H1 (cell line): ENCODE results near the gene ADCY1. TPM values are rescaled to one million over a fixed set of nuclear protein-coding genes. Genes with fewer than 3 reads are reported as not detected.

Source experiments
- CTCF ChIA-PET: fragments of 300-600 bp; sonication (Branson Sonifier 250); formaldehyde crosslinking; loops from one replicate; lab custom pipeline; 2021; ENCODE audit not compliant: partially characterized antibody; lab: Charles Lee
- POLR2A ChIA-PET: fragments of 300-600 bp; sonication (Branson Sonifier 250); formaldehyde crosslinking; loops from one replicate; lab custom pipeline; 2021; ENCODE audit warnings: inconsistent platforms; ENCODE audit not compliant: partially characterized antibody; lab: Charles Lee
- DNase-seq, 2 experiments: peaks; one replicate each; pipeline versions ENCODE4 v3.0.0 to v3.0.0-alpha.2; 2010 to 2022; ENCODE audit warnings: low spot score in 2 of 2, low read depth in 1 of 2, mixed read lengths in 1 of 2
- FAIRE-seq: peaks from 2 replicates; lab custom pipeline; 2011; peaks lifted over from hg19 to GRCh38; lab: Jason Lieb, UNC
- H2AFZ ChIP-seq: 2 replicates; pipeline ENCODE4 v1.8.1; 2012; ENCODE audit warnings: low read length, inconsistent platforms
- H2AK5ac ChIP-seq: 2 replicates; pipeline ENCODE4 v1.6.1; 2013; ENCODE audit warnings: low read depth, low read length
- H2BK120ac ChIP-seq: replicated peaks from 2 replicates; pipeline ENCODE3; 2013; ENCODE audit warnings: low read depth, low read length, inconsistent platforms
- H2BK12ac ChIP-seq: 2 replicates; pipeline ENCODE4 v1.6.1; 2013; ENCODE audit warnings: low read depth, low read length
- H2BK15ac ChIP-seq: 2 replicates; pipeline ENCODE4 v1.6.1; 2013; ENCODE audit warnings: low read length
- H2BK20ac ChIP-seq: 2 replicates; pipeline ENCODE4 v1.6.1; 2013; ENCODE audit warnings: low read length
- H2BK5ac ChIP-seq: 2 replicates; pipeline ENCODE4 v1.6.1; 2013; ENCODE audit warnings: low read depth, low read length
- H3K14ac ChIP-seq: 2 replicates; pipeline ENCODE4 v1.6.1; 2013; ENCODE audit warnings: inconsistent platforms; ENCODE audit not compliant: insufficient read length
- H3K18ac ChIP-seq: 2 replicates; pipeline ENCODE4 v1.6.1; 2013; ENCODE audit warnings: low read length; ENCODE audit errors: extremely low read depth
- H3K23ac ChIP-seq: 2 replicates; pipeline ENCODE4 v1.6.1; 2013; ENCODE audit warnings: inconsistent platforms; ENCODE audit not compliant: insufficient read length
- H3K23me2 ChIP-seq: 2 replicates; pipeline ENCODE4 v1.6.1; 2013; ENCODE audit warnings: low read depth, low read length
- H3K27ac ChIP-seq: 2 replicates; pipeline ENCODE4 v1.6.1; 2011; ENCODE audit warnings: low read depth, low read length, inconsistent platforms
- H3K27me3 ChIP-seq, 4 experiments: replicated peaks in 1 of 4; 1 replicate in 1 of 4; 2 replicates in 3 of 4; pipeline versions ENCODE4 v1.6.1 to v1.8.1; 2011 to 2013; ENCODE audit warnings: low read length in 3 of 4, mild to moderate bottlenecking in 3 of 4, inconsistent platforms in 2 of 4, mixed read lengths in 2 of 4, moderate library complexity in 1 of 4; ENCODE audit not compliant: control insufficient read depth in 3 of 4, insufficient read depth in 3 of 4; ENCODE audit errors: extremely low read depth in 1 of 4
- H3K36me3 ChIP-seq, 4 experiments: 2 replicates each; pipeline versions ENCODE4 v1.6.1 to v1.8.1; 2011 to 2013; ENCODE audit warnings: mild to moderate bottlenecking in 4 of 4, low read length in 3 of 4, moderate library complexity in 2 of 4, control low read depth in 1 of 4, inconsistent platforms in 1 of 4; ENCODE audit not compliant: insufficient read depth in 4 of 4, control insufficient read depth in 2 of 4
- H3K4ac ChIP-seq: replicated peaks from 2 replicates; pipeline ENCODE3; 2013; ENCODE audit warnings: low read length, low read depth, mixed read lengths, inconsistent platforms; ENCODE audit not compliant: insufficient read length
- H3K4me1 ChIP-seq, 4 experiments: replicated peaks in 1 of 4; 1 replicate in 1 of 4; 2 replicates in 3 of 4; pipeline versions ENCODE4 v1.6.1 to v1.8.1; 2011 to 2013; ENCODE audit warnings: low read length in 3 of 4, inconsistent platforms in 2 of 4, mixed read lengths in 1 of 4; ENCODE audit not compliant: insufficient read depth in 4 of 4, control insufficient read depth in 3 of 4
- H3K4me2 ChIP-seq, 2 experiments: 2 replicates each; pipeline versions ENCODE4 v1.6.1 to v1.8.1; 2011 to 2013; ENCODE audit warnings: low read depth in 2 of 2, low read length in 2 of 2, control low read depth in 1 of 2, inconsistent platforms in 1 of 2, mild to moderate bottlenecking in 1 of 2; ENCODE audit not compliant: insufficient read depth in 1 of 2
- H3K4me3 ChIP-seq, 4 experiments: fragments of 200-600, 300-600 bp in 1 of 4; sonication (generic), shearing (Covaris generic), sonication (Bioruptor Twin) in 1 of 4; 2 replicates each; pipeline versions ENCODE4 v1.5.1 to v1.8.1; 2011 to 2016; ENCODE audit warnings: low read length in 4 of 4, low read depth in 3 of 4, control low read depth in 2 of 4, inconsistent platforms in 2 of 4, mild to moderate bottlenecking in 2 of 4, mixed read lengths in 1 of 4, moderate library complexity in 1 of 4; ENCODE audit not compliant: insufficient read depth in 2 of 4; ENCODE audit errors: extremely low read depth in 1 of 4
- H3K56ac ChIP-seq: replicated peaks from 2 replicates; pipeline ENCODE3; 2013; ENCODE audit warnings: low read depth, mild to moderate bottlenecking, mixed read lengths, low read length, inconsistent platforms; ENCODE audit not compliant: insufficient read length
- H3K79me1 ChIP-seq: 2 replicates; pipeline ENCODE4 v1.6.1; 2013; ENCODE audit warnings: low read depth, low read length, control low read depth
- H3K79me2 ChIP-seq, 2 experiments: 2 replicates each; pipeline versions ENCODE4 v1.6.1 to v1.8.1; 2012 to 2013; ENCODE audit warnings: low read length in 2 of 2, mild to moderate bottlenecking in 2 of 2, inconsistent platforms in 1 of 2; ENCODE audit not compliant: insufficient read depth in 2 of 2, control insufficient read depth in 1 of 2
- H3K9ac ChIP-seq, 4 experiments: replicated peaks in 1 of 4; 1 replicate in 1 of 4; 2 replicates in 3 of 4; pipeline versions ENCODE4 v1.6.1 to v1.8.1; 2011 to 2013; ENCODE audit warnings: low read depth in 3 of 4, low read length in 3 of 4, control low read depth in 2 of 4, mild to moderate bottlenecking in 2 of 4, moderate library complexity in 2 of 4, inconsistent platforms in 1 of 4; ENCODE audit errors: extremely low read depth in 1 of 4
- H3K9me3 ChIP-seq, 2 experiments: 2 replicates each; pipeline versions ENCODE4 v1.6.1 to v1.8.1; 2012 to 2013; ENCODE audit warnings: mild to moderate bottlenecking in 2 of 2, moderate library complexity in 2 of 2, control low read depth in 1 of 2, inconsistent platforms in 1 of 2, low read depth in 1 of 2, low read length in 1 of 2, mixed read lengths in 1 of 2; ENCODE audit not compliant: insufficient read depth in 2 of 2
- H4K20me1 ChIP-seq, 2 experiments: replicated peaks in 1 of 2; 2 replicates each; pipeline versions ENCODE3 to v1.8.1; 2011 to 2013; ENCODE audit warnings: inconsistent platforms in 2 of 2, low read length in 2 of 2, mild to moderate bottlenecking in 1 of 2; ENCODE audit not compliant: insufficient read depth in 2 of 2, control insufficient read depth in 1 of 2
- H4K5ac ChIP-seq: 2 replicates; pipeline ENCODE4 v1.6.1; 2013; ENCODE audit warnings: low read length, low read depth, mixed read lengths, inconsistent platforms; ENCODE audit not compliant: insufficient read length
- H4K8ac ChIP-seq: 2 replicates; pipeline ENCODE4 v1.8.0; 2013; ENCODE audit warnings: mild to moderate bottlenecking, moderate library complexity, low read length, inconsistent platforms; ENCODE audit not compliant: insufficient read depth; ENCODE audit errors: extremely low read depth
- H4K91ac ChIP-seq: replicated peaks from 2 replicates; pipeline ENCODE3; 2013; ENCODE audit warnings: low read length, mixed read lengths, inconsistent platforms; ENCODE audit not compliant: insufficient read length
- CBX8 ChIP-seq: fragments of 300-800, 300-1000 bp; sonication (generic); IDR thresholded peaks from 2 replicates; pipeline ENCODE4 v1.7.1; 2016; ENCODE audit warnings: low read depth, low read length, borderline replicate concordance
- HDAC6 ChIP-seq: IDR thresholded peaks from one replicate; pipeline ENCODE4 v1.7.1; 2012; ENCODE audit warnings: low read depth, mild to moderate bottlenecking, inconsistent platforms, low read length, moderate library complexity
- NANOG ChIP-seq: IDR thresholded peaks from 2 replicates; pipeline ENCODE4 v1.6.1; 2011; ENCODE audit warnings: low read length, low read depth, mild to moderate bottlenecking, inconsistent platforms; ENCODE audit not compliant: insufficient read depth, poor library complexity, severe bottlenecking
- SIN3A ChIP-seq, 2 experiments: IDR thresholded peaks in 1 of 2; conservative IDR thresholded peaks in 1 of 2; 2 replicates each; pipeline ENCODE4 v1.6.1; 2011 to 2012; ENCODE audit warnings: low read length in 2 of 2, improper control_type of control experiment in 1 of 2, low read depth in 1 of 2, mild to moderate bottlenecking in 1 of 2
- WGBS, 2 experiments: shearing (Covaris generic) in 1 of 2; methylation state at CpG; one replicate each; pipeline versions ENCODE4 v1.1.6 to v1.1.7; 2013 to 2015; ENCODE audit warnings: low lambda C conversion rate in 2 of 2, mixed read lengths in 2 of 2, inconsistent platforms in 1 of 2, low coverage in 1 of 2, missing lambda C conversion rate in 1 of 2; ENCODE audit not compliant: insufficient replicate concordance in 2 of 2, insufficient coverage in 1 of 2, insufficient read length in 1 of 2; ENCODE audit errors: extremely low coverage in 1 of 2, missing lambda C conversion rate in 1 of 2; 5-methylcytosine and 5-hydroxymethylcytosine counted together
- polyA plus RNA-seq, 7 experiments: library from polyadenylated mRNA; depleted of rRNA in 3 of 7; stranded (reverse) in 5 of 7; unstranded in 2 of 7; fragments of >200 nt in 5 of 7; fragments of 200-250 nt in 2 of 7; gene quantifications; 1 replicate in 5 of 7; 2 replicates in 1 of 7; 4 replicates in 1 of 7; pipeline versions ENCODE4 v1.2.1 to v1.2.3, GENCODE V29; 2011 to 2013; ENCODE audit warnings: missing spikeins in 2 of 7, mixed read lengths in 2 of 7
- total RNA-seq: library from RNA; stranded (reverse); fragmentation: NEBNext Ultra II Directional; extraction: Animal tissue kit (Norgen Biotek cat#: 25700); gene quantifications from 2 replicates; pipeline ENCODE4 v1.2.1, GENCODE V29; 2021

The ADCY1 gene
- total and polyA plus RNA-seq, 2 of the 8 experiments (the other 6 are each of a cell fraction or from before 2014, with no cell fraction given), result 7.9 to 26.9 TPM

GRCh38 chr7:45658716-45659495 lies 84.7 kb downstream of the ADCY1 start:
- H3K4me2 ChIP-seq, result no peak overlapping the region
- H4K91ac ChIP-seq, result no peak overlapping the region
- H3K79me1 ChIP-seq, result no peaks in the 10 kb centered on the region; the same call in none of the 2 replicates
- H4K8ac ChIP-seq, result no peak overlapping the region
- no peak overlapping the region for H3K14ac ChIP-seq
- H3K27ac ChIP-seq, result no peak overlapping the region
- H3K36me3 ChIP-seq, result no peaks in the 10 kb centered on the region
- ChIA-PET CTCF (interaction anchor here (0.6 to 1.1 kb wide), 4 partner anchors 12 to 274 kb away, joined by 3 to 6 read pairs (median 4); no protein-coding TSS in a partner anchor), POLR2A (no interaction called here)
- H3K4me3 ChIP-seq, result no peak overlapping the region
- no peak overlapping the region for H3K56ac ChIP-seq
- H2BK120ac ChIP-seq, result no peak overlapping the region
- H3K79me2 ChIP-seq, result no peaks in the 10 kb centered on the region
- H3K23me2 ChIP-seq, result no peaks in the 10 kb centered on the region
- no peak overlapping the region for H3K18ac ChIP-seq
- H2BK5ac ChIP-seq, result peak overlapping the region; percentile 71; the same call in 1 of the 2 replicates
- H2AFZ ChIP-seq, result no peak overlapping the region
- peaks cover 3 to 6% of the 10 kb centered on the region in 2 experiments for H4K20me1 ChIP-seq
- H3K27me3 ChIP-seq, result no peaks in the 10 kb centered on the region
- no peak for TF ChIP-seq SIN3A (conservative IDR thresholded peaks at IDR 0.05 in 1 of 2, IDR thresholded peaks at IDR 0.05 in 1 of 2; ENCODE audit: low read depth in 1 of 2, low read length in 2 of 2)
- TF ChIP-seq CBX8, result no peak
- no peak for TF ChIP-seq NANOG
- TF ChIP-seq HDAC6, result no peak
- H3K9me3 ChIP-seq, result no peaks in the 10 kb centered on the region
- no peak overlapping the region for H4K5ac ChIP-seq
- 94% methylated on average over 16 of the region's 16 CpGs; no CpG with 5 or more reads in 1 of the 2 experiments for WGBS, 2 experiments
- no peak overlapping the region for H2AK5ac ChIP-seq
- FAIRE-seq (no peak), DNase-seq (peak in 1 of 2 experiments; percentile 38)
- no peak overlapping the region for H2BK12ac ChIP-seq
- H3K4ac ChIP-seq, result no peak overlapping the region
- no peak overlapping the region for H3K9ac ChIP-seq
- H2BK15ac ChIP-seq, result no peak overlapping the region
- no peak overlapping the region for H2BK20ac ChIP-seq
- no peak overlapping the region for H3K23ac ChIP-seq
- no peaks in the 10 kb centered on the region; a peak in 1 of 7 replicates for H3K4me1 ChIP-seq
